ENCODE measurements around the gene ZNF555. TPM values are rescaled to one million over a fixed set of nuclear protein-coding genes. Genes with fewer than 3 reads are reported as not detected.

ZNF555 gene
- total and polyA plus RNA-seq, 7 donors = 0.92 to 10.3 (median 4.3) TPM

DNA sequence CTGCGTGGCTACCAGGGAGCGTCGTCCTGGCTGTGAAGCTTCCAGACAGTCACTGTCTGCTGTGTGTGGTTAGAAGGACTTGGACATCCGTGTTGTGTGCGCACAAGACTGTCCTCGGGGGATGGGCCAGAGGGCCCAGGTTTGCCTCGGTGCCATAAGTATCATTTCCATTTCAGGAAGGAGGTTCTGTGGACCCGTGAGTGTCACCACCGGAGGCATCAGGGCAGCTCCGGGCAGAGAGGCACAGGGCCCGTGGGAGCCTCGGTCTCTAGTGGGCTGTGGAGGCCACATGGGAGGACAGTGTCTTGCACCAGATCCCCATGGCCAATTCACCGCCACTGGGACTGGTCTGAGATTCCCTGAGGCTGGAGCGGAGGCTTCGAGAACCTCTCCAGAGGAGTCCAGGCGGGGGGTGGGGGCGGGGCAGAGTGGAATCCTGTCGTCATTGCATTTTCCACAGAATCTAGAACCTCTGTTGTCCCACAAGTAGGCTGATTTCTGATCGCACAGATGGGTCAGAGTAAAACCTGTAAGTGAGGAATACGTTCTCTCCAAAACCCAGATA, 65.4 kb downstream of the ZNF555 start:
- Histone ChIP-seq H3K4me3 (no peak overlapping the region), H3K36me3 (no peaks in the 10 kb centered on the region), H3K9me3 (no peaks in the 10 kb centered on the region), H3K27ac (no peak overlapping the region), H3K4me1 (peaks cover 0 to 5% (median 3%) of the 10 kb centered on the region in 4 donors), H3K27me3 (no peaks in the 10 kb centered on the region)
- no peak for TF ChIP-seq POLR2A (IDR thresholded peaks at IDR 0.05)
- TF ChIP-seq EP300 (IDR thresholded peaks at IDR 0.05) = no peak
- TF ChIP-seq, protein P1, sequence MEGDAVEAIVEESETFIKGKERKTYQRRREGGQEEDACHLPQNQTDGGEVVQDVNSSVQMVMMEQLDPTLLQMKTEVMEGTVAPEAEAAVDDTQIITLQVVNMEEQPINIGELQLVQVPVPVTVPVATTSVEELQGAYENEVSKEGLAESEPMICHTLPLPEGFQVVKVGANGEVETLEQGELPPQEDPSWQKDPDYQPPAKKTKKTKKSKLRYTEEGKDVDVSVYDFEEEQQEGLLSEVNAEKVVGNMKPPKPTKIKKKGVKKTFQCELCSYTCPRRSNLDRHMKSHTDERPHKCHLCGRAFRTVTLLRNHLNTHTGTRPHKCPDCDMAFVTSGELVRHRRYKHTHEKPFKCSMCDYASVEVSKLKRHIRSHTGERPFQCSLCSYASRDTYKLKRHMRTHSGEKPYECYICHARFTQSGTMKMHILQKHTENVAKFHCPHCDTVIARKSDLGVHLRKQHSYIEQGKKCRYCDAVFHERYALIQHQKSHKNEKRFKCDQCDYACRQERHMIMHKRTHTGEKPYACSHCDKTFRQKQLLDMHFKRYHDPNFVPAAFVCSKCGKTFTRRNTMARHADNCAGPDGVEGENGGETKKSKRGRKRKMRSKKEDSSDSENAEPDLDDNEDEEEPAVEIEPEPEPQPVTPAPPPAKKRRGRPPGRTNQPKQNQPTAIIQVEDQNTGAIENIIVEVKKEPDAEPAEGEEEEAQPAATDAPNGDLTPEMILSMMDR (IDR thresholded peaks at IDR 0.05) = no peak
- TF ChIP-seq POLR2AphosphoS5 (IDR thresholded peaks at IDR 0.05) = no peak
- 91 to 95% methylated on average over 20 of the region's 20 CpGs for WGBS, 2 donors
- no peak for DNase-seq
- intact Hi-C loops (cut with DNase I) = no loop called here

Other genes with a start within 250 kb of the ZNF555 start
- gene GNG7, start 138.8 kb upstream of the ZNF555 start, total RNA-seq = 1 to 10 TPM; 1.8 to 8.0 (median 3.0) TPM
- gene GNG7, start 138.8 kb upstream of the ZNF555 start, polyA plus RNA-seq = 1 to 10 TPM; 1.2 to 6.8 (median 1.8) TPM
- gene DIRAS1, start 120.1 kb upstream of the ZNF555 start, total RNA-seq = 1 to 10 TPM in 2 of 4 donors, under 1 TPM in 2; 0.33 to 2.2 (median 1.2) TPM
- 1 to 10 TPM in 2 of 3 donors, under 1 TPM in 1; 0.60 to 1.6 (median 1.6) TPM for gene DIRAS1, start 120.1 kb upstream of the ZNF555 start, polyA plus RNA-seq
- gene SLC39A3, start 101.5 kb upstream of the ZNF555 start, total RNA-seq = 10 to 100 TPM; 15.5 to 21.7 (median 17.5) TPM
- 10 to 100 TPM in 1 of 3 donors, 1 to 10 TPM in 2; 7.2 to 35.4 (median 7.4) TPM for gene SLC39A3, start 101.5 kb upstream of the ZNF555 start, polyA plus RNA-seq
- 10 to 100 TPM; 42.5 to 48.1 (median 45.2) TPM for gene SGTA, start 58.2 kb upstream of the ZNF555 start, total RNA-seq
- gene SGTA, start 58.2 kb upstream of the ZNF555 start, polyA plus RNA-seq = 10 to 100 TPM; 51.1 to 80.7 (median 55.0) TPM
- gene THOP1, start 56.0 kb upstream of the ZNF555 start, total RNA-seq = 10 to 100 TPM; 23.2 to 61.8 (median 33.9) TPM
- gene THOP1, start 56.0 kb upstream of the ZNF555 start, polyA plus RNA-seq = 10 to 100 TPM; 30.0 to 97.0 (median 51.1) TPM
- gene ZNF554, start 21.6 kb upstream of the ZNF555 start, total RNA-seq = 1 to 10 TPM; 3.3 to 8.1 (median 4.2) TPM
- 1 to 10 TPM; 1.2 to 2.5 (median 2.4) TPM for gene ZNF554, start 21.6 kb upstream of the ZNF555 start, polyA plus RNA-seq
- gene ZNF556, start 25.9 kb downstream of the ZNF555 start, total RNA-seq = not detected
- not detected for gene ZNF556, start 25.9 kb downstream of the ZNF555 start, polyA plus RNA-seq
- gene ZNF57, start 59.5 kb downstream of the ZNF555 start, total RNA-seq = 1 to 10 TPM; 1.4 to 6.1 (median 1.9) TPM
- gene ZNF57, start 59.5 kb downstream of the ZNF555 start, polyA plus RNA-seq = 10 to 100 TPM in 2 of 3 donors, 1 to 10 TPM in 1; 7.1 to 16.8 (median 12.9) TPM
- gene ZNF77, start 103.5 kb downstream of the ZNF555 start, total RNA-seq = 1 to 10 TPM; 3.4 to 8.2 (median 5.3) TPM
- 1 to 10 TPM; 1.8 to 2.7 (median 2.1) TPM for gene ZNF77, start 103.5 kb downstream of the ZNF555 start, polyA plus RNA-seq
- under 1 TPM in 3 of 4 donors, not detected in 1; 0.71 to 0.99 (median 0.81) TPM for gene TLE6, start 136.1 kb downstream of the ZNF555 start, total RNA-seq
- 1 to 10 TPM; 1.8 to 7.2 (median 3.0) TPM for gene TLE6, start 136.1 kb downstream of the ZNF555 start, polyA plus RNA-seq
- gene TLE2, start 187.8 kb downstream of the ZNF555 start, total RNA-seq = 10 to 100 TPM; 27.8 to 66.5 (median 47.3) TPM
- 10 to 100 TPM; 10.9 to 20.9 (median 14.4) TPM for gene TLE2, start 187.8 kb downstream of the ZNF555 start, polyA plus RNA-seq
- gene TLE5, start 221.0 kb downstream of the ZNF555 start, total RNA-seq = 100 to 1,000 TPM; 581 to 711 (median 629) TPM
- gene TLE5, start 221.0 kb downstream of the ZNF555 start, polyA plus RNA-seq = 100 to 1,000 TPM; 561 to 714 (median 581) TPM

Data from sigmoid colon (tissue), 7 donors.